Effector memory CD8-positive, alpha-beta T cell (primary cell): ENCODE measurements around the gene LEMD2.

ENCODE experiments used
- ATAC-seq: fragments of 150-1000 bp; cut with Tn5 transposase; replicated peaks from 2 replicates; pipeline ENCODE4 v1.10.0; 2021; ENCODE audit warnings: mild to moderate bottlenecking, moderate library complexity
- DNase-seq, 3 experiments: peaks; one replicate each; pipeline ENCODE4 v3.0.0; 2021
- H3K27ac Mint-ChIP-seq, 2 donors: one replicate each; pipeline ENCODE4 v1.8.0; 2022; ENCODE audit warnings: mild to moderate bottlenecking in 2 of 2, mixed read lengths in 2 of 2, moderate library complexity in 2 of 2
- H3K27me3 Mint-ChIP-seq, 2 donors: one replicate each; pipeline ENCODE4 v1.8.0; 2022; ENCODE audit warnings: mixed read lengths in 2 of 2
- H3K36me3 Mint-ChIP-seq: one replicate; pipeline ENCODE4 v1.8.0; 2022; ENCODE audit warnings: mild to moderate bottlenecking, moderate library complexity, mixed read lengths; ENCODE audit not compliant: insufficient read depth
- H3K4me1 Mint-ChIP-seq, 2 donors: one replicate each; pipeline ENCODE4 v1.8.0; 2022; ENCODE audit warnings: low read depth in 2 of 2, mixed read lengths in 2 of 2
- H3K4me3 Mint-ChIP-seq, 2 donors: one replicate each; pipeline ENCODE4 v1.8.0; 2022; ENCODE audit warnings: mild to moderate bottlenecking in 2 of 2, mixed read lengths in 2 of 2, moderate library complexity in 2 of 2
- H3K9me3 Mint-ChIP-seq, 2 donors: one replicate each; pipeline ENCODE4 v1.8.0; 2022; ENCODE audit warnings: mixed read lengths in 2 of 2

LEMD2 gene

GRCh38 chr6:33827546-33828451 lies 38.9 kb upstream of the LEMD2 start:
- H3K27ac Mint-ChIP-seq: no peak overlapping the region
- ATAC-seq (no peak), DNase-seq (no peak)
- H3K36me3 Mint-ChIP-seq: no peaks in the 10 kb centered on the region
- no peaks in the 10 kb centered on the region for H3K9me3 Mint-ChIP-seq
- H3K4me3 Mint-ChIP-seq: no peak overlapping the region
- H3K27me3 Mint-ChIP-seq: peaks cover 35 to 62% of the 10 kb centered on the region in 2 donors
- peaks cover 0 to 5% of the 10 kb centered on the region in 2 donors for H3K4me1 Mint-ChIP-seq

DNA sequence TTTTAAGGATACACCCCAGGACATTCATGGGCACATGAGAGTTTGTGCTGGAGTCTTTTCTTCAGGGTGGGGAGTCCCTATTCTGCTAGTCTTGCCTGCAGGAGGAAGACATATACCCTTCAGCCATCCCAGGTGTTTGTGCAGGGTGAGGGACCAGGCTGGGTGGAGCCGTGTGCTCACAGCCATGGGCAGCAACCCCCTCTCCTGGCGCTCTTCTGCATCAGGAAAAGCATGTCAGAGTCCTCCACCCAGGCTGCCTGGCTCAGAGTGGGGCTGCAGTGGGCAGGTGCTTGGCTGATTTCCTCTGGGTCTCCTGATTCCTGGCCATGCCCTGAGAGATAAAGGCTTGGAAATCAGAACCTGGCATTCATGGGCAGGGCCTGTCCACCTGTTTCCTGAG lies 37.6 kb upstream of the LEMD2 start:
- H3K27ac Mint-ChIP-seq: no peak overlapping the region
- no peak for ATAC-seq
- no peaks in the 10 kb centered on the region for H3K9me3 Mint-ChIP-seq
- H3K4me1 Mint-ChIP-seq: peaks cover 0 to 5% of the 10 kb centered on the region in 2 donors
- DNase-seq: no peak
- no peak overlapping the region for H3K4me3 Mint-ChIP-seq
- peaks cover 35 to 65% of the 10 kb centered on the region in 2 donors for H3K27me3 Mint-ChIP-seq
- no peaks in the 10 kb centered on the region for H3K36me3 Mint-ChIP-seq

DNA sequence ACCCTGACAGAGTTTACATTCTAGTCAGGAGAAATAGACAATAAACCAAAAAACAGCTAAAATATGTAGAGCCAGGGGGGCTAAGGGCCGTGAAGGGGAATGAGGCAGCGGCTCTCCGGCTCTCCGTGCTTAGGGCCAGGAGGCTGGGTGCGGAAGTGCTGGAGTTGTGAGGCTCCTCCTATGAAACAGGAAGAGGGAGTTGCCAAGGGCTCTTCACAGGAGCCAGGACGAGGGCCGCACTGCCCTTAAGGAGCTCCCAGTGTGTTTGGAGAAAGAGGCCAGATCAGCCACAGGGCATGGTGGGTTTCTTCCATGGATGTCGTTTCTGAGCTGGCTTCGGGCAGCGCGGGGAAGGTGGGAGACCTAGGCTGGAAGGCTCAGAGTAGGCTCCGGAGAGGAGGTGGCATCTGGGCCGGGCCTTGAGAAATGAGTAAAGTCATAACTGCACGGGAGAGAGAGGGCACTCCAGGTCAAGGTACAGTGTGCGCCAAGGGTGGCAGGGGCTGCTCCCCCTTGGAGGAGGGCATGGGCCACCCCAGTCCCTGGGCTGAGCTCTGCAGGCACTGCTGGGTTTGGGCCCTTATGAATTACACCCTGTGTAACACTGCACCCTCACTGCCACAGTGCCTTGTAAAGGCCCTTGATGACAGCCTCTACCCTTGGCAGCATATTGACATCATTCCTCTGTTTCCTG lies 35.7 kb upstream of the LEMD2 start:
- no peaks in the 10 kb centered on the region for H3K36me3 Mint-ChIP-seq
- no peak for DNase-seq
- H3K4me1 Mint-ChIP-seq: peaks cover 0 to 5% of the 10 kb centered on the region in 2 donors
- H3K27ac Mint-ChIP-seq: no peak overlapping the region
- H3K27me3 Mint-ChIP-seq: peaks cover 17 to 46% of the 10 kb centered on the region in 2 donors
- ATAC-seq: no peak
- no peak overlapping the region for H3K4me3 Mint-ChIP-seq
- H3K9me3 Mint-ChIP-seq: no peaks in the 10 kb centered on the region

- DNase-seq (no peak), ATAC-seq (no peak)
- Mint-ChIP-seq H3K27ac (no peak overlapping the region), H3K4me3 (no peak overlapping the region), H3K36me3 (no peaks in the 10 kb centered on the region), H3K9me3 (no peaks in the 10 kb centered on the region), H3K4me1 (peaks cover 0 to 5% of the 10 kb centered on the region in 2 donors), H3K27me3 (peaks cover 13 to 42% of the 10 kb centered on the region in 2 donors)
Measured at GRCh38 chr6:33823806-33824205, 34.9 kb upstream of the LEMD2 start.

- no peak for ATAC-seq
- Mint-ChIP-seq H3K9me3 (no peaks in the 10 kb centered on the region), H3K36me3 (no peaks in the 10 kb centered on the region), H3K27me3 (peaks cover 2 to 39% of the 10 kb centered on the region in 2 donors), H3K4me1 (peaks cover 0 to 5% of the 10 kb centered on the region in 2 donors), H3K4me3 (no peak overlapping the region), H3K27ac (no peak overlapping the region)
- DNase-seq: no peak
Measured at GRCh38 chr6:33822575-33823395, 33.9 kb upstream of the LEMD2 start.

- Mint-ChIP-seq H3K27me3 (peaks cover 0 to 45% of the 10 kb centered on the region in 2 donors), H3K36me3 (no peaks in the 10 kb centered on the region), H3K4me1 (peaks cover 0 to 5% of the 10 kb centered on the region in 2 donors), H3K27ac (no peak overlapping the region), H3K9me3 (no peaks in the 10 kb centered on the region), H3K4me3 (no peak overlapping the region)
- DNase-seq: no peak
- no peak for ATAC-seq
Measured at GRCh38 chr6:33820784-33821520, 32.0 kb upstream of the LEMD2 start.

GRCh38 chr6:33820243-33820642 lies 31.3 kb upstream of the LEMD2 start:
- Mint-ChIP-seq H3K27me3 (peaks cover 7 to 48% of the 10 kb centered on the region in 2 donors), H3K27ac (no peak overlapping the region), H3K9me3 (no peaks in the 10 kb centered on the region), H3K4me3 (no peak overlapping the region), H3K36me3 (no peaks in the 10 kb centered on the region), H3K4me1 (peaks cover 3 to 5% of the 10 kb centered on the region in 2 donors)
- ATAC-seq: no peak
- DNase-seq: no peak

DNA sequence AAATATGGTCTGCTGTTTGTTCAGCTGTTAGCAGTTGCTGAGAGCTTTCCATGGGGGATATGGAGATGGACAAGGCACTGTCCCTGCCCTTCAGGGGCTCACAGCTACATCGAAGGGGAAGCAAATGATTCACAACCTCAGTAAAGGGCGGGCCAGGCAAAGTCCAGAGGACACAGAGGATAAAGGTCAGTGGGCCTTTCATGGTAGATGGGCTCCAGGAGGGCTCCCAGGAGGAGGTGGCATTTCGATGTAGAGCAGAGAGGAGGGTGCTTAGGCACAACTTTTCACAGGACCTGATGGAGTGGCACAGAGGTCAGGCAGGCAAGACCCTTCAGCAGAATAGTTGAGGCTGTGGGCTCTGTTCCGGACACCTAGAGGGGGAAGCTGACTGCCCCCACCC lies 30.1 kb upstream of the LEMD2 start:
- Mint-ChIP-seq H3K27me3 (peaks cover 19 to 60% of the 10 kb centered on the region in 2 donors), H3K36me3 (no peaks in the 10 kb centered on the region), H3K9me3 (no peaks in the 10 kb centered on the region), H3K4me1 (peaks cover 5% of the 10 kb centered on the region in 2 donors), H3K27ac (no peak overlapping the region), H3K4me3 (no peak overlapping the region)
- ATAC-seq (no peak), DNase-seq (no peak)

DNA sequence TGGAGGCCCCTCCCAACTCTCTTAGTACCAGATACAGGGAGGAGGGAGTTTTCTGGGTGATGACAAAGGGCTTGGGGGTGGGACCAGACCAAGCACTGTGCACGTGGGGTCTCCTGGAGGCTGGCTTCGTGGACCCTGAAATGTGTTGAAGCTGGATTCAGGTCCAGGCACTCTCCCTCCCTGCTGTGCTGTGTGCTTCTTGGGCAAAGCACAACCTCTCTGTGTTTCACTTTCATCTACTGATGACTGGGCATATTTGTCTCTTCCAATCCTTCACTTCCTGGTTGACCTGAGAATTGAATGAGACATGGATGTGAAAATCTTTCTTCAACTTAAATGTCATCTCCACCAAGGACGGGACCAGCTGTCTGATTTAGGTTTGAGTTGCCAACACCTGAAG lies 29.4 kb upstream of the LEMD2 start:
- no peaks in the 10 kb centered on the region for H3K36me3 Mint-ChIP-seq
- H3K9me3 Mint-ChIP-seq: no peaks in the 10 kb centered on the region
- H3K4me3 Mint-ChIP-seq: no peak overlapping the region
- peaks cover 5 to 8% of the 10 kb centered on the region in 2 donors for H3K4me1 Mint-ChIP-seq
- ATAC-seq (no peak), DNase-seq (no peak)
- peaks cover 27 to 66% of the 10 kb centered on the region in 2 donors for H3K27me3 Mint-ChIP-seq
- H3K27ac Mint-ChIP-seq: no peak overlapping the region

- Mint-ChIP-seq H3K9me3 (no peaks in the 10 kb centered on the region), H3K4me3 (no peak overlapping the region), H3K4me1 (peaks cover 5 to 8% of the 10 kb centered on the region in 2 donors), H3K36me3 (peaks cover 3% of the 10 kb centered on the region), H3K27ac (no peak overlapping the region), H3K27me3 (peaks cover 31 to 66% of the 10 kb centered on the region in 2 donors)
- DNase-seq (no peak), ATAC-seq (no peak)
Measured at GRCh38 chr6:33817489-33817888, 28.6 kb upstream of the LEMD2 start.

DNA sequence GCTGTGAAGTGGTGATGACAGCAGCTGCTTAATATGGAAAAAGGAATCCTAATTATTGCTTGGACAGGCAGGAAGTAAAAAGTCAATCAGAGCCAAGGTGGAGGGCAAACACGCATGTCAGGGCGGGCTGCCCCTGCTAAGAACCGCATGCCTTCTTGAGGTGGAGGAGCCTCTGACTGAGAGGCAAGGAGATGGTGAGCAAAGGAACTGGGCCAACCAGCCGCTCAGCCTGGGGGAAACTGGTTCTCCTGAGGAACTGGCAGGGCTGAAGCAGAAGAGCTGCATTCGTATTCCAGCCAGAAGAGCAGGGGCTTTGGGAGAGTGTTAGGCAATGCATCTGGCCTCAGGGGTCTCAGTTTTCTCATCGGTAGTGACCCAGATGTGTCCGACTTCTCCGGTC lies 28.0 kb upstream of the LEMD2 start:
- no peak overlapping the region for H3K27ac Mint-ChIP-seq
- peaks cover 3% of the 10 kb centered on the region for H3K36me3 Mint-ChIP-seq
- DNase-seq: no peak
- peaks cover 37 to 70% of the 10 kb centered on the region in 2 donors for H3K27me3 Mint-ChIP-seq
- no peak for ATAC-seq
- no peak overlapping the region for H3K4me3 Mint-ChIP-seq
- peaks cover 5 to 10% of the 10 kb centered on the region in 2 donors for H3K4me1 Mint-ChIP-seq
- H3K9me3 Mint-ChIP-seq: no peaks in the 10 kb centered on the region

DNA sequence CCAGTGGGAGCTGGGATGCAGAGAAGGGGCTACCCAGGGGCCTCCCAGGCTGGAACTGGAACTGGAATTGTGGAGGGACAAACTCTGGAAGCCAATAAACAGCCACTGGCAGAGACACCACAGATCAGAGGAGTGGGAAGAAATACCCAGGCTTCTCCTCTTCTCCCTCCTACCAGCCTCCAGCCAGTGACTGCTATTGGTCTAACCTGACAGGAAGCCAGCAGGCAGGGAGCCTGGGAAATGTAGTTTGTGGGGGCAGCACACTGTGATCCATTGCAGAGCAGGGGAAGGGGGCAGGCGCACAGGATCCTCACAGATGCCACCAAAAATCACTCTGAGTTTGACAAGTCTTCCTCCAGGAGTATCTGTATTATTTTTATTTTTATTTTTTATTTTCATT lies 26.9 kb upstream of the LEMD2 start:
- peaks cover 3% of the 10 kb centered on the region for H3K36me3 Mint-ChIP-seq
- DNase-seq: no peak
- peaks cover 47 to 80% of the 10 kb centered on the region in 2 donors for H3K27me3 Mint-ChIP-seq
- no peak overlapping the region for H3K4me3 Mint-ChIP-seq
- no peak for ATAC-seq
- no peaks in the 10 kb centered on the region for H3K9me3 Mint-ChIP-seq
- no peak overlapping the region for H3K27ac Mint-ChIP-seq
- peaks cover 5 to 7% of the 10 kb centered on the region in 2 donors for H3K4me1 Mint-ChIP-seq
